K562 (cell line): ENCODE measurements around the gene FERMT3. TPM values are rescaled to one million over a fixed set of nuclear protein-coding genes. Genes with fewer than 3 reads are reported as not detected.
A peak's percentile ranks its signal among the peaks of the same experiment; 100 is the strongest.

Experiments
- ERF ChIP-seq: fragments of 450-650 bp; formaldehyde crosslinking; IDR thresholded peaks from 2 replicates; pipeline ENCODE4 v1.4.0; 2020; ENCODE audit warnings: mild to moderate bottlenecking, mixed read lengths
- ESRRA ChIP-seq: fragments of 450-650 bp; IDR thresholded peaks from 2 replicates; pipeline ENCODE4 v1.6.1; 2014; ENCODE audit warnings: low read depth, mild to moderate bottlenecking, moderate library complexity, borderline replicate concordance
- JUN ChIP-seq, 2 experiments: sonication (generic) in 1 of 2; formaldehyde crosslinking in 1 of 2; IDR thresholded peaks; 2 replicates each; pipeline versions ENCODE4 v1.6.1 to v1.8.0; 2012 to 2022; ENCODE audit warnings: borderline replicate concordance in 2 of 2, mild to moderate bottlenecking in 2 of 2, improper control_type of control experiment in 1 of 2, low read depth in 1 of 2, low read length in 1 of 2, missing genetic modification reagents in 1 of 2
- NR2C1 ChIP-seq, 2 experiments: fragments of 450-650 bp; IDR thresholded peaks; 2 replicates each; pipeline ENCODE4 v1.6.1; 2017; ENCODE audit warnings: mild to moderate bottlenecking in 2 of 2, antibody characterized with exemption in 1 of 2, inconsistent platforms in 1 of 2, missing compliant biosample characterization in 1 of 2, missing genetic modification characterization in 1 of 2
- PML ChIP-seq: IDR thresholded peaks from 2 replicates; pipeline ENCODE4 v1.6.1; 2012; ENCODE audit warnings: low read length, inconsistent platforms
- THAP12 ChIP-seq: fragments of 250-450 bp; sonication (Bioruptor Pico); IDR thresholded peaks from 2 replicates; pipeline ENCODE4 v1.9.0; 2021; ENCODE audit warnings: mild to moderate bottlenecking, inconsistent platforms
- ZBTB40 ChIP-seq, 2 experiments: fragments of 450-650 bp in 1 of 2; sonication (generic) in 1 of 2; formaldehyde crosslinking in 1 of 2; IDR thresholded peaks; 2 replicates each; pipeline versions ENCODE4 v1.7.1 to v1.9.0; 2016 to 2022; ENCODE audit warnings: inconsistent platforms in 1 of 2, mild to moderate bottlenecking in 1 of 2, missing genetic modification reagents in 1 of 2
- ZMIZ1 ChIP-seq, 2 experiments: fragments of 150-350 bp in 1 of 2; IDR thresholded peaks; 2 replicates each; pipeline ENCODE4 v1.6.1; 2012 to 2016; ENCODE audit warnings: low read depth in 2 of 2, low read length in 2 of 2, mild to moderate bottlenecking in 1 of 2, moderate library complexity in 1 of 2
- polyA plus RNA-seq, 8 experiments: library from polyadenylated mRNA; depleted of rRNA in 4 of 8; stranded (reverse) in 5 of 8; unstranded in 3 of 8; fragments of >200 nt; fragmentation: Nextera tagmentation in 2 of 8; fragmentation: Illumina TruSeq in 1 of 8; extraction: Ambion mirVana in 2 of 8; extraction: Trizol in 1 of 8; gene quantifications; 2 replicates each; pipeline versions ENCODE4 v1.2.1 to v1.2.3, GENCODE V29; 2011 to 2014; ENCODE audit warnings: inconsistent platforms in 1 of 8, missing spikeins in 1 of 8
- total RNA-seq, 7 experiments: library from RNA; depleted of rRNA in 6 of 7; stranded (reverse); fragments of >200 nt in 6 of 7; fragmentation: Illumina TruSeq in 2 of 7; extraction: Trizol in 2 of 7; gene quantifications; 2 replicates each; pipeline versions ENCODE4 v1.2.1 to v1.2.3, GENCODE V29; 2011 to 2021; ENCODE audit warnings: low replicate concordance in 1 of 7

Gene FERMT3
- total and polyA plus RNA-seq, 9 of the 15 experiments (the other 6 are each of a cell fraction or from before 2014, with no cell fraction given), result 3.2 to 275 (median 79.7) TPM

- TF ChIP-seq ZMIZ1 (IDR thresholded peaks at IDR 0.05; ENCODE audit: low read depth in 2 of 2, low read length in 2 of 2) (peak in 1 of 2 experiments; percentile 76; a peak in 2 of 4 replicates), PML (peak; percentile 89), ZBTB40 (IDR thresholded peaks at IDR 0.05) (peak; percentile 95), ZBTB40 (CRISPR knock-in tag; IDR thresholded peaks at IDR 0.05) (no peak), NR2C1 (IDR thresholded peaks at IDR 0.05) (peak; percentile 56), NR2C1 (tag; IDR thresholded peaks at IDR 0.05) (peak; percentile 72), THAP12 (CRISPR knock-in tag) (peak; percentile 52), ESRRA (peak; percentile 95), ERF (peak; percentile 90), JUN (IDR thresholded peaks at IDR 0.05; ENCODE audit: borderline replicate concordance, low read depth, low read length) (peak; percentile 6; the same call in 1 of the 2 replicates), JUN (CRISPR knock-in tag; IDR thresholded peaks at IDR 0.05; ENCODE audit: borderline replicate concordance) (0 out of 2 replicates have a peak, but pooled peaks have one; percentile 47)
These were observed 34.1 kb downstream of the FERMT3 start, which contains the start of gene FKBP2 (continued) for GRCh38 chr11:64240435-64241240.
